Mesenchymal stem cell (in vitro differentiated cells and primary cell): ENCODE results near the gene NSDHL.

ENCODE experiments used
- DNase-seq: peaks from one replicate; pipeline ENCODE4 v3.0.0-alpha.2; 2013
- H2AFZ ChIP-seq: one replicate; pipeline ENCODE4 v1.6.1; 2013; ENCODE audit warnings: low read depth, mild to moderate bottlenecking, control low read depth, inconsistent platforms, low read length, moderate library complexity
- H2AK5ac ChIP-seq: 2 replicates; pipeline ENCODE4 v1.6.1; 2013; ENCODE audit warnings: low read length, moderate library complexity, mild to moderate bottlenecking, inconsistent platforms; ENCODE audit not compliant: severe bottlenecking
- H2BK120ac ChIP-seq: one replicate; pipeline ENCODE4 v1.6.1; 2013; ENCODE audit warnings: low read depth, mild to moderate bottlenecking, inconsistent platforms, low read length, moderate library complexity
- H2BK12ac ChIP-seq, 2 experiments: one replicate each; pipeline ENCODE4 v1.6.1; 2013; ENCODE audit warnings: inconsistent platforms in 2 of 2, low read length in 2 of 2, mild to moderate bottlenecking in 2 of 2, moderate library complexity in 2 of 2, control low read depth in 1 of 2
- H2BK15ac ChIP-seq: one replicate; pipeline ENCODE4 v1.6.1; 2013; ENCODE audit warnings: mild to moderate bottlenecking, low read depth, inconsistent platforms; ENCODE audit not compliant: poor library complexity, severe bottlenecking
- H2BK5ac ChIP-seq: 2 replicates; pipeline ENCODE4 v1.6.1; 2013; ENCODE audit warnings: low read depth, mild to moderate bottlenecking, low read length, control low read depth, inconsistent platforms; ENCODE audit not compliant: poor library complexity, severe bottlenecking
- H3K14ac ChIP-seq, 2 experiments: one replicate each; pipeline ENCODE4 v1.6.1; 2013; ENCODE audit warnings: inconsistent platforms in 2 of 2, low read length in 2 of 2, control low read depth in 1 of 2, mild to moderate bottlenecking in 1 of 2, moderate library complexity in 1 of 2
- H3K18ac ChIP-seq, 2 experiments: one replicate each; pipeline ENCODE4 v1.6.1; 2013; ENCODE audit warnings: inconsistent platforms in 2 of 2, low read length in 2 of 2, control low read depth in 1 of 2, low read depth in 1 of 2, mild to moderate bottlenecking in 1 of 2
- H3K23ac ChIP-seq, 2 experiments: one replicate each; pipeline ENCODE4 v1.6.1; 2013; ENCODE audit warnings: inconsistent platforms in 2 of 2, low read length in 2 of 2, mild to moderate bottlenecking in 2 of 2, moderate library complexity in 2 of 2, control low read depth in 1 of 2
- H3K27ac ChIP-seq: 2 replicates; pipeline ENCODE4 v1.5.1; 2013; ENCODE audit warnings: mild to moderate bottlenecking, moderate library complexity, low read length, control low read depth, inconsistent platforms; ENCODE audit not compliant: poor library complexity, severe bottlenecking
- H3K27me3 ChIP-seq, 2 experiments: 2 replicates each; pipeline versions ENCODE4 v1.6.1 to v1.7.0; 2013; ENCODE audit warnings: low read length in 2 of 2, mild to moderate bottlenecking in 2 of 2, moderate library complexity in 2 of 2, control low read depth in 1 of 2, inconsistent platforms in 1 of 2; ENCODE audit not compliant: control insufficient read depth in 1 of 2, insufficient read depth in 1 of 2
- H3K36me3 ChIP-seq, 2 experiments: 2 replicates each; pipeline versions ENCODE4 v1.6.1 to v1.7.0; 2013; ENCODE audit warnings: low read length in 2 of 2, control low read depth in 1 of 2, inconsistent platforms in 1 of 2, low read depth in 1 of 2, mild to moderate bottlenecking in 1 of 2; ENCODE audit not compliant: insufficient read depth in 2 of 2, control insufficient read depth in 1 of 2
- H3K4ac ChIP-seq, 2 experiments: one replicate each; pipeline ENCODE4 v1.6.1; 2013; ENCODE audit warnings: inconsistent platforms in 2 of 2, low read length in 2 of 2, mild to moderate bottlenecking in 2 of 2, moderate library complexity in 2 of 2, control low read depth in 1 of 2, low read depth in 1 of 2
- H3K4me1 ChIP-seq: 2 replicates; pipeline ENCODE4 v1.6.1; 2013; ENCODE audit warnings: low read depth, low read length, control low read depth; ENCODE audit not compliant: control insufficient read depth, insufficient read depth
- H3K4me2 ChIP-seq: 2 replicates; pipeline ENCODE4 v1.6.1; 2013; ENCODE audit warnings: low read length, mild to moderate bottlenecking, inconsistent platforms; ENCODE audit not compliant: poor library complexity, severe bottlenecking
- H3K4me3 ChIP-seq, 2 experiments: 2 replicates each; pipeline versions ENCODE4 v1.5.1 to v1.7.0; 2013; ENCODE audit warnings: low read length in 2 of 2, mild to moderate bottlenecking in 2 of 2, control low read depth in 1 of 2, low read depth in 1 of 2; ENCODE audit not compliant: insufficient read depth in 1 of 2
- H3K79me1 ChIP-seq: replicated peaks from 2 replicates; pipeline ENCODE4 v1.6.1; 2013; ENCODE audit warnings: mild to moderate bottlenecking, control low read depth, low read length, inconsistent platforms; ENCODE audit not compliant: poor library complexity, severe bottlenecking
- H3K9ac ChIP-seq: 2 replicates; pipeline ENCODE4 v1.7.0; 2013; ENCODE audit warnings: mild to moderate bottlenecking, low read length, moderate library complexity
- H3K9me3 ChIP-seq: 2 replicates; pipeline ENCODE4 v1.7.0; 2013; ENCODE audit warnings: mild to moderate bottlenecking, low read length; ENCODE audit not compliant: control insufficient read depth
- H4K8ac ChIP-seq: one replicate; pipeline ENCODE4 v1.6.1; 2013; ENCODE audit warnings: inconsistent platforms, mild to moderate bottlenecking, low read length, moderate library complexity
- H4K91ac ChIP-seq: one replicate; pipeline ENCODE4 v1.6.1; 2013; ENCODE audit warnings: mild to moderate bottlenecking, low read length, inconsistent platforms
- WGBS: methylation state at CpG from one replicate; pipeline ENCODE4 v1.1.7; 2013; ENCODE audit warnings: mixed read lengths; 5-methylcytosine and 5-hydroxymethylcytosine counted together

The NSDHL gene

DNA sequence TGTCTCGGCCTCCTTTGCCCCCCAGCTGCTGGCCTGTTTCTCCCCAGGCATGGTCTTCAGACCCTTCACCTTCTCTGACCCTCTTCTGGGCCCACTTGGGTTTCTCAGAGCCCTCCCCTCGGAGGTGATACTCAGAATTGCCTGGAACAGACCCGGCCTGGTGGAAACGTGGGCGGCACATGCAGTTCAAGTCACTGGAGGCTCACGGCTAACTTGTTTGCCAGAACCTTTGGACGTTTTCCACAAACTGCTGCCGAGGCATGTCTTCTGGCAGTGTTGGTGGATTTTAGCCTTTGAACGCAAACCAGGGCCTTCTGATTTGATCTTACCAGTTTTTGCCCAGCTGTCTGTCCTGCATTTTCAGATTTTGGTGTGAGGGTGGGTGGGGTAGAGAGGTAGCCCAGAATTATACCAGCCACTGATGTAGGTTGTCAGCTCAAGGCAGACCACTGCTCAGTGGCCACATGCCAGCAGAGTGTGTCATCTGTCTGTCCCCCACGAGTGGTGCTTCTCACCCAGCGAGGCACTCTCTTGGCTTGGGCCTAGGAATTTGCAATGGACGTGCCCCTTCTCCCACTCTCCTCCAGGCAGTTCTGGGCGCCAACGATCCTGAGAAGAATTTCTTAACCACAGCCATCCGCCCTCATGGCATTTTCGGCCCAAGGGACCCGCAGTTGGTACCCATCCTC lies 34.5 kb downstream of the NSDHL start:
- no peak overlapping the region for H2AK5ac ChIP-seq
- WGBS: 97% methylated on average over 17 of the region's 17 CpGs

DNA sequence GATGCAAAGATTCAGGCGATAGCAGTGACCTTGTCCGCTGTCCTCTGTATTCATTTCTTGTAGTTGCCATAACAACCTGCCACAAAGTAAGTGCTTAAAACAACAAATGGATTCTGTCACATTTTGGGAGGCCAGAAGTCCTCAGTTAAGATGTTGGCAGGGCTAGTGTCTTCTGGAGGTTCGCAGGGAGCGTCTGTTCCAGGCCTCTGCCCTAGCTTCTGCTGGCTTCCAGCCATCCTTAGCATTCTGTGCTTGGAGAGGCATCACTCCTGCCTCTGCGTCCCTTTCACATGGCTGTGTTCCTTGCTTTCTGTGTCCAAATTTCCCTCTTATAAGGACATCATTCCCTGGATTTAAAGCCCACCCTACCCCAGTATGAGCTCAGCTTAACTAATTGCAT lies 35.5 kb downstream of the NSDHL start:
- peaks cover 67 to 75% of the 10 kb centered on the region in 2 experiments for H3K36me3 ChIP-seq
- no peaks in the 10 kb centered on the region for H3K79me1 ChIP-seq
- no peak overlapping the region for H2AK5ac ChIP-seq
- H3K27ac ChIP-seq: no peak overlapping the region
- no peak overlapping the region for H3K14ac ChIP-seq
- H2BK120ac ChIP-seq: no peak overlapping the region
- H3K4me1 ChIP-seq: no peaks in the 10 kb centered on the region
- H3K23ac ChIP-seq: no peak overlapping the region
- H3K4ac ChIP-seq: no peak overlapping the region
- H3K27me3 ChIP-seq: peaks cover 0 to 10% of the 10 kb centered on the region in 2 experiments
- DNase-seq: no peak
- no peak overlapping the region for H4K91ac ChIP-seq
- H3K9me3 ChIP-seq: peaks cover 15% of the 10 kb centered on the region
- H2BK12ac ChIP-seq: no peak overlapping the region
- no peak overlapping the region for H2BK15ac ChIP-seq
- no peak overlapping the region for H3K4me3 ChIP-seq
- H4K8ac ChIP-seq: no peak overlapping the region
- H3K9ac ChIP-seq: no peak overlapping the region
- 96% methylated on average over 3 of the region's 5 CpGs for WGBS
- H3K18ac ChIP-seq: no peak overlapping the region
- no peak overlapping the region for H3K4me2 ChIP-seq
- no peak overlapping the region for H2BK5ac ChIP-seq
- H2AFZ ChIP-seq: no peak overlapping the region

More for the DNA sequence above, 34.5 kb downstream of the NSDHL start:
- Histone ChIP-seq H2AFZ (no peak overlapping the region), H3K18ac (no peak overlapping the region), H3K27me3 (peaks cover 0 to 7% of the 10 kb centered on the region in 2 experiments), H4K8ac (no peak overlapping the region), H2BK12ac (no peak overlapping the region), H3K4me1 (no peaks in the 10 kb centered on the region), H3K27ac (no peak overlapping the region), H3K4me2 (no peak overlapping the region), H2BK5ac (no peak overlapping the region), H3K14ac (no peak overlapping the region), H3K9me3 (peaks cover 15% of the 10 kb centered on the region), H2BK120ac (no peak overlapping the region), H4K91ac (no peak overlapping the region), H3K36me3 (peaks cover 67 to 74% of the 10 kb centered on the region in 2 experiments), H3K9ac (no peak overlapping the region), H3K79me1 (no peaks in the 10 kb centered on the region), H3K4ac (no peak overlapping the region), H2BK15ac (no peak overlapping the region), H3K23ac (no peak overlapping the region), H3K4me3 (no peak overlapping the region)
- no peak for DNase-seq

DNA sequence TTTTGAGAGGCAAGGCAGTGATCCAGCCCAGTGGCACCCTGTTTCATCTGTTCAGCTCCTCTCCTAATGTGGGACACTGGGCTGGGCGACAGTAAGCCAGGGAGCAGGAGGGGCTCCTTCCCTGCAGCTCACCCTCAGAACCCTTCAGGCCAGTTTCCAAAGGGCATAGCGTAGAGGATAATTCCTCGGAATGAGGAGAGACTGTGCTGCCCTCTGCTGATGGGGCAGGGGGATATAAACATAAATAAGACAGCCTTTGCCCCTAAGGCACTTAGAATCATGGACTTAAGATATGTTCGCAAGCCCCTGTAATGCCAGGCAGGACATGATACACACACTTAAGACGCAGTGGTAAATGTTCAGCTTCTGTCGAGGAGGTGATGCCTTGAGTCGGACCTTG lies 39.1 kb downstream of the NSDHL start:
- Histone ChIP-seq H3K4ac (no peak overlapping the region), H3K14ac (no peak overlapping the region), H3K4me1 (no peaks in the 10 kb centered on the region), H3K23ac (no peak overlapping the region), H3K18ac (no peak overlapping the region), H2AFZ (no peak overlapping the region), H2AK5ac (no peak overlapping the region), H3K79me1 (no peaks in the 10 kb centered on the region), H3K4me2 (no peak overlapping the region), H3K36me3 (peaks cover 52 to 58% of the 10 kb centered on the region in 2 experiments), H3K4me3 (no peak overlapping the region), H2BK15ac (no peak overlapping the region), H2BK5ac (no peak overlapping the region), H4K8ac (no peak overlapping the region), H2BK120ac (no peak overlapping the region), H2BK12ac (no peak overlapping the region), H3K9me3 (peaks cover 13% of the 10 kb centered on the region), H4K91ac (no peak overlapping the region), H3K27ac (no peak overlapping the region), H3K27me3 (peaks cover 0 to 9% of the 10 kb centered on the region in 2 experiments), H3K9ac (no peak overlapping the region)
- WGBS: 99% methylated on average over 7 of the region's 7 CpGs
- no peak for DNase-seq

DNA sequence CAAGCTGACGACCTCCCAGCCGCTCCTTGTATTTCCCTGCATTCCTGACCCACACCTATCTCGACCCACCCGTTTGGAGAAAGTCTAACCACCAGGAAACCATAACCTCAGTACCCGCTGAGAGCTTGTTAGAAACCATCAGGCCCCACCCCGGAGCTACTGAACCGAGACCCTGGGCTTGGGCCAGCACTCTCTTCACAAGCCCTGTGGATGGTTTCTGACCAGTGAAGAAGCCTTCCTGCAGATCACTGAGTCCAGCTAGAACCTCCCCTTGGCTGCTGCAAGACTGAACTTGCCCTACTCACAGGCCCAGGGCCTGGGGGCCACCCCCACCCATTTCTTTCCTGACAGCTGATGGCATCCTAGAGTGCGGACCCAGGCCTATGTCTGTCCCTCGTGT lies 40.4 kb downstream of the NSDHL start:
- Histone ChIP-seq H3K27ac (no peak overlapping the region), H3K18ac (no peak overlapping the region), H2AFZ (no peak overlapping the region), H2BK15ac (no peak overlapping the region), H3K4me3 (no peak overlapping the region), H3K23ac (no peak overlapping the region), H4K8ac (no peak overlapping the region), H3K36me3 (peaks cover 43 to 45% of the 10 kb centered on the region in 2 experiments), H3K27me3 (peaks cover 0 to 22% of the 10 kb centered on the region in 2 experiments), H4K91ac (no peak overlapping the region), H3K14ac (no peak overlapping the region), H2BK12ac (no peak overlapping the region), H3K9ac (no peak overlapping the region), H3K4me1 (no peaks in the 10 kb centered on the region), H3K4ac (no peak overlapping the region), H3K4me2 (no peak overlapping the region), H2BK5ac (no peak overlapping the region), H2BK120ac (no peak overlapping the region), H3K79me1 (no peaks in the 10 kb centered on the region), H2AK5ac (no peak overlapping the region), H3K9me3 (peaks cover 13% of the 10 kb centered on the region)
- 90% methylated on average over 9 of the region's 9 CpGs for WGBS
- no peak for DNase-seq
